Panc1 (cell line): Measurements from ENCODE around the gene NTS. TPM values are rescaled to one million over a fixed set of nuclear protein-coding genes. Genes with fewer than 3 reads are reported as not detected.

Experiments
- ATAC-seq: fragments of 200-7000 bp; cut with Tn5 transposase; 2 replicates; pipeline ENCODE4 v1.9.1; 2020; ENCODE audit warnings: mild to moderate bottlenecking, moderate library complexity
- BruUV-seq: library from RNA; stranded (reverse); fragments of 400-500 nt; replicated peaks from 2 replicates; lab custom pipeline; 2021; lab: Mats Ljungman, UMichigan
- CTCF ChIA-PET: fragments of 300-600 bp; sonication (Branson Sonifier 250); formaldehyde crosslinking; loops from one replicate; lab custom pipeline; 2022; ENCODE audit warnings: antibody characterized with exemption; lab: Charles Lee
- POLR2A ChIA-PET: fragments of 300-600 bp; sonication (Branson Sonifier 250); formaldehyde crosslinking; loops from one replicate; lab custom pipeline; 2022; ENCODE audit warnings: antibody characterized with exemption; lab: Charles Lee
- DNase-seq: peaks from one replicate; pipeline ENCODE4 v3.0.0-alpha.2; 2010; ENCODE audit warnings: low read depth, low spot score
- H3K27ac ChIP-seq: 2 replicates; pipeline ENCODE4 v1.5.1; 2011; ENCODE audit warnings: mild to moderate bottlenecking, low read length, inconsistent platforms
- H3K27me3 ChIP-seq: fragments of 200-500 bp; sonication (Bioruptor generic); 2 replicates; pipeline ENCODE4 v1.6.0; 2014; ENCODE audit warnings: low read length, inconsistent platforms; ENCODE audit not compliant: control insufficient read depth, insufficient read depth
- H3K36me3 ChIP-seq: fragments of 200-500 bp; sonication (Bioruptor generic); 2 replicates; pipeline ENCODE4 v1.5.1; 2014; ENCODE audit warnings: inconsistent platforms, mild to moderate bottlenecking, low read length, moderate library complexity; ENCODE audit not compliant: control insufficient read depth, insufficient read depth
- H3K4me1 ChIP-seq: 2 replicates; pipeline ENCODE4 v1.5.1; 2011; ENCODE audit warnings: inconsistent platforms, mild to moderate bottlenecking, low read length, moderate library complexity; ENCODE audit not compliant: control insufficient read depth, insufficient read depth
- H3K4me3 ChIP-seq, 2 experiments: 2 replicates each; pipeline ENCODE4 v1.5.1; 2011 to 2012; ENCODE audit warnings: low read depth in 2 of 2, low read length in 2 of 2, mild to moderate bottlenecking in 2 of 2, inconsistent platforms in 1 of 2, moderate library complexity in 1 of 2
- H3K9me3 ChIP-seq: fragments of 200-500 bp; sonication (Bioruptor generic); 2 replicates; pipeline ENCODE4 v1.5.1; 2014; ENCODE audit warnings: low read depth, mild to moderate bottlenecking, inconsistent platforms, low read length, moderate library complexity; ENCODE audit not compliant: control insufficient read depth, insufficient read depth
- SIN3A ChIP-seq: IDR thresholded peaks from 2 replicates; pipeline ENCODE4 v1.6.1; 2012; ENCODE audit warnings: low read depth, mild to moderate bottlenecking, low read length, moderate library complexity, borderline replicate concordance; ENCODE audit not compliant: insufficient read depth
- TCF7L2 ChIP-seq: IDR thresholded peaks from 2 replicates; pipeline ENCODE4 v1.6.1; 2011; ENCODE audit warnings: mild to moderate bottlenecking, low read depth, low read length, inconsistent platforms
- in situ Hi-C: cut with HindIII; loops from 2 replicates; pipeline ENCODE4 v1.10.0; 2016; ENCODE audit warnings: low sequenced_read_pairs, low pct_unique_long_range_greater_than_20kb
- intact Hi-C: fragments of 100-400 bp; cut with micrococcal nuclease; formaldehyde crosslinking; loops from one replicate; pipeline ENCODE4 v1.10.0; 2022; ENCODE audit not compliant: unreplicated experiment
- total RNA-seq: library from RNA; stranded (reverse); gene quantifications from one replicate; pipeline ENCODE4 v1.2.1, GENCODE V29; 2021; ENCODE audit not compliant: unreplicated experiment
- TF ChIP-seq, protein P1 (sequence below), 2 experiments: IDR thresholded peaks; 2 replicates each; pipeline ENCODE4 v1.6.1; 2011 to 2012; ENCODE audit warnings: low read depth in 2 of 2, control low read depth in 1 of 2, low read length in 1 of 2, mild to moderate bottlenecking in 1 of 2, moderate library complexity in 1 of 2; ENCODE audit not compliant: insufficient read depth in 1 of 2
- TF ChIP-seq, protein P2 (sequence below): fragments of 450-650 bp; IDR thresholded peaks from 2 replicates; pipeline ENCODE4 v1.5.1; 2017; ENCODE audit warnings: mild to moderate bottlenecking

NTS gene
- total RNA-seq, 1 experiment from 2014 or later = 1.5 TPM

DNA sequence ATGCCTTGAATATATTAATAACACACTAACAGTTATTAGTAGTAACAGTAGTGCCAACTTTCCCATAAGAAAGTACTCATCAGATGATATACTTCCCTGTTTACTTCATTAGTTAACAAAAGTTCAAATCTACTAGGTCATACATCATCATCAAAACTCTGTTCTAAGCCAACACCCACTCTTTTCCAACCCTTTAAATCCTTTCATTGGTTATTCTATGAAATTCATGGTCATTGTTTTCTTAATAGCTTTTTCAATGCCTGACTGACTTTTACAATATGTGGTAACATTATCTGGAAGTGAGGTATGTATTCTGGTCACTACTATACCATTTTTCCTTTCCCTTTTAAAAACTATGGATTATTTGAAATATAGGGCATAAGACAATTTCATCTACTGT lies 9.7 kb downstream of the NTS start:
- BruUV-seq = no TSS peak
- Histone ChIP-seq H3K27ac (no peak overlapping the region), H3K4me1 (no peaks in the 10 kb centered on the region), H3K9me3 (no peaks in the 10 kb centered on the region), H3K4me3 (no peak overlapping the region), H3K27me3 (no peaks in the 10 kb centered on the region), H3K36me3 (no peaks in the 10 kb centered on the region)
- in situ Hi-C loops = no loop called here
- ATAC-seq = no peak
- TF ChIP-seq TCF7L2 = no peak
- TF ChIP-seq SIN3A = no peak
- TF ChIP-seq, protein P1, sequence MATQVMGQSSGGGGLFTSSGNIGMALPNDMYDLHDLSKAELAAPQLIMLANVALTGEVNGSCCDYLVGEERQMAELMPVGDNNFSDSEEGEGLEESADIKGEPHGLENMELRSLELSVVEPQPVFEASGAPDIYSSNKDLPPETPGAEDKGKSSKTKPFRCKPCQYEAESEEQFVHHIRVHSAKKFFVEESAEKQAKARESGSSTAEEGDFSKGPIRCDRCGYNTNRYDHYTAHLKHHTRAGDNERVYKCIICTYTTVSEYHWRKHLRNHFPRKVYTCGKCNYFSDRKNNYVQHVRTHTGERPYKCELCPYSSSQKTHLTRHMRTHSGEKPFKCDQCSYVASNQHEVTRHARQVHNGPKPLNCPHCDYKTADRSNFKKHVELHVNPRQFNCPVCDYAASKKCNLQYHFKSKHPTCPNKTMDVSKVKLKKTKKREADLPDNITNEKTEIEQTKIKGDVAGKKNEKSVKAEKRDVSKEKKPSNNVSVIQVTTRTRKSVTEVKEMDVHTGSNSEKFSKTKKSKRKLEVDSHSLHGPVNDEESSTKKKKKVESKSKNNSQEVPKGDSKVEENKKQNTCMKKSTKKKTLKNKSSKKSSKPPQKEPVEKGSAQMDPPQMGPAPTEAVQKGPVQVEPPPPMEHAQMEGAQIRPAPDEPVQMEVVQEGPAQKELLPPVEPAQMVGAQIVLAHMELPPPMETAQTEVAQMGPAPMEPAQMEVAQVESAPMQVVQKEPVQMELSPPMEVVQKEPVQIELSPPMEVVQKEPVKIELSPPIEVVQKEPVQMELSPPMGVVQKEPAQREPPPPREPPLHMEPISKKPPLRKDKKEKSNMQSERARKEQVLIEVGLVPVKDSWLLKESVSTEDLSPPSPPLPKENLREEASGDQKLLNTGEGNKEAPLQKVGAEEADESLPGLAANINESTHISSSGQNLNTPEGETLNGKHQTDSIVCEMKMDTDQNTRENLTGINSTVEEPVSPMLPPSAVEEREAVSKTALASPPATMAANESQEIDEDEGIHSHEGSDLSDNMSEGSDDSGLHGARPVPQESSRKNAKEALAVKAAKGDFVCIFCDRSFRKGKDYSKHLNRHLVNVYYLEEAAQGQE (IDR thresholded peaks at IDR 0.05; ENCODE audit: insufficient read depth in 1 of 2, low read depth in 2 of 2, low read length in 1 of 2) = no peak
- TF ChIP-seq, protein P2, sequence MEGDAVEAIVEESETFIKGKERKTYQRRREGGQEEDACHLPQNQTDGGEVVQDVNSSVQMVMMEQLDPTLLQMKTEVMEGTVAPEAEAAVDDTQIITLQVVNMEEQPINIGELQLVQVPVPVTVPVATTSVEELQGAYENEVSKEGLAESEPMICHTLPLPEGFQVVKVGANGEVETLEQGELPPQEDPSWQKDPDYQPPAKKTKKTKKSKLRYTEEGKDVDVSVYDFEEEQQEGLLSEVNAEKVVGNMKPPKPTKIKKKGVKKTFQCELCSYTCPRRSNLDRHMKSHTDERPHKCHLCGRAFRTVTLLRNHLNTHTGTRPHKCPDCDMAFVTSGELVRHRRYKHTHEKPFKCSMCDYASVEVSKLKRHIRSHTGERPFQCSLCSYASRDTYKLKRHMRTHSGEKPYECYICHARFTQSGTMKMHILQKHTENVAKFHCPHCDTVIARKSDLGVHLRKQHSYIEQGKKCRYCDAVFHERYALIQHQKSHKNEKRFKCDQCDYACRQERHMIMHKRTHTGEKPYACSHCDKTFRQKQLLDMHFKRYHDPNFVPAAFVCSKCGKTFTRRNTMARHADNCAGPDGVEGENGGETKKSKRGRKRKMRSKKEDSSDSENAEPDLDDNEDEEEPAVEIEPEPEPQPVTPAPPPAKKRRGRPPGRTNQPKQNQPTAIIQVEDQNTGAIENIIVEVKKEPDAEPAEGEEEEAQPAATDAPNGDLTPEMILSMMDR = no peak
- ChIA-PET CTCF (no interaction called here), POLR2A (no interaction called here)
- intact Hi-C loops = no loop called here
- DNase-seq = no peak

DNA sequence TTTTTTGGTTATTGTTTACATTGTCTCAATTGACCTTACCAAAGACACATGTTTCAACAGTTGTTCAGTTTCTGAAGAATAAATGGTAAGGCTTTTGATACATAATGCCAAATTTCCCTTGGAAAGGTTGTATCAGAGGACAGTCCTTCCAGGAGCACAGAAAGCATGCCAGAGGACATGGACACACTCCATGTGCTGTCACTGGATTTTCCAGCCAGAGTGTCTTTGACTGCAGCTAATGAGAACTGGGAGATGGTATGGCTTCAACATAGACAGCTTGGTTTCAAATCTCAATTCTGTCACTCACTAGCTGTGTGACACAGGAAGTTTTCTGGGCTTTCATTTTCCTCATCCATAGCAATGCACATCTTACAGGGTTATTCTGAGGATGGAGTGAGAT lies 20.6 kb downstream of the NTS start:
- Histone ChIP-seq H3K27me3 (no peaks in the 10 kb centered on the region), H3K36me3 (no peaks in the 10 kb centered on the region), H3K9me3 (no peaks in the 10 kb centered on the region), H3K27ac (no peak overlapping the region), H3K4me3 (no peak overlapping the region), H3K4me1 (no peaks in the 10 kb centered on the region)
- CTCF ChIA-PET = no interaction called here
- DNase-seq (no peak), ATAC-seq (no peak)
- in situ Hi-C loops = no loop called here
- POLR2A ChIA-PET = no interaction called here
- no TSS peak for BruUV-seq
- intact Hi-C loops = no loop called here
- TF ChIP-seq, protein P2 = no peak
- TF ChIP-seq, protein P1 (IDR thresholded peaks at IDR 0.05; ENCODE audit: insufficient read depth in 1 of 2, low read depth in 2 of 2, low read length in 1 of 2) = no peak
- TF ChIP-seq SIN3A = no peak
